Suprapubic skin (tissue), 4 donors: ENCODE measurements around the gene PNLDC1. TPM values are rescaled to one million over a fixed set of nuclear protein-coding genes. Genes with fewer than 3 reads are reported as not detected.
"Not testable (repeated sequence)": the region's sequence is repeated elsewhere in the genome, so short reads cannot be mapped to it uniquely, and the experiment has no call there.

ENCODE experiments used
- DNase-seq, 2 donors: peaks; one replicate each; pipeline ENCODE4 v3.0.0-alpha.2; 2019; ENCODE audit warnings: low spot score in 2 of 2
- H3K27ac ChIP-seq: fragments of 200-600 bp; sonication (generic); one replicate; pipeline ENCODE4 v1.5.1; 2019
- H3K27me3 ChIP-seq: fragments of 200-600 bp; sonication (generic); one replicate; pipeline ENCODE4 v1.5.1; 2019
- H3K36me3 ChIP-seq: fragments of 200-600 bp; sonication (generic); one replicate; pipeline ENCODE4 v1.5.1; 2019
- H3K4me1 ChIP-seq: fragments of 200-600 bp; sonication (generic); one replicate; pipeline ENCODE4 v1.5.1; 2019
- H3K4me3 ChIP-seq: fragments of 200-600 bp; sonication (generic); one replicate; pipeline ENCODE4 v1.5.1; 2019; ENCODE audit warnings: mild to moderate bottlenecking
- H3K9me3 ChIP-seq: fragments of 200-600 bp; sonication (generic); one replicate; pipeline ENCODE4 v1.5.1; 2019
- CTCF ChIP-seq, 2 donors: fragments of 200-600 bp in 1 of 2; fragments of 450-650 bp in 1 of 2; sonication (generic) in 1 of 2; IDR thresholded peaks; one replicate each; pipeline ENCODE4 v1.5.1; 2016 to 2019; ENCODE audit warnings: antibody characterized with exemption in 2 of 2, mild to moderate bottlenecking in 1 of 2, moderate library complexity in 1 of 2
- EP300 ChIP-seq: sonication (generic); formaldehyde crosslinking; IDR thresholded peaks from one replicate; pipeline ENCODE4 v1.6.1; 2017; ENCODE audit warnings: antibody characterized with exemption
- POLR2A ChIP-seq, 2 donors: fragments of 450-650 bp; IDR thresholded peaks; one replicate each; pipeline ENCODE4 v1.6.1; 2017; ENCODE audit warnings: antibody characterized with exemption in 2 of 2, mild to moderate bottlenecking in 2 of 2, moderate library complexity in 2 of 2
- POLR2AphosphoS5 ChIP-seq, 3 donors: sonication (generic); formaldehyde crosslinking; IDR thresholded peaks; one replicate each; pipeline ENCODE4 v1.6.1; 2017; ENCODE audit warnings: antibody characterized with exemption in 3 of 3
- WGBS: methylation state at CpG from one replicate; pipeline ENCODE4 v1.1.5; 2018; 5-methylcytosine and 5-hydroxymethylcytosine counted together
- total RNA-seq, 4 donors: library from RNA; depleted of rRNA; stranded (reverse); fragments of >200 nt; gene quantifications; one replicate each; pipeline ENCODE4 v1.1.0, GENCODE V29; 2016

The PNLDC1 gene
- total RNA-seq, 4 donors from 2014 or later: 1.1 to 4.4 (median 2.9) TPM

- H3K9me3 ChIP-seq: no peaks in the 10 kb centered on the region
- no peak overlapping the region for H3K27ac ChIP-seq
- 79% methylated on average over 5 of the region's 5 CpGs for WGBS
- H3K4me3 ChIP-seq: no peak overlapping the region
- no peak for DNase-seq
- TF ChIP-seq POLR2AphosphoS5 (IDR thresholded peaks at IDR 0.05) (no peak), CTCF (IDR thresholded peaks at IDR 0.05) (no peak), EP300 (no peak), POLR2A (IDR thresholded peaks at IDR 0.05) (no peak)
- peaks cover 3% of the 10 kb centered on the region for H3K4me1 ChIP-seq
- H3K36me3 ChIP-seq: no peaks in the 10 kb centered on the region
- no peaks in the 10 kb centered on the region for H3K27me3 ChIP-seq
These were observed 7.2 kb downstream of the PNLDC1 start for GRCh38 chr6:159807150-159807858.

GRCh38 chr6:159808647-159809046 lies 8.6 kb downstream of the PNLDC1 start:
- Histone ChIP-seq H3K27ac (no peak overlapping the region), H3K9me3 (no peaks in the 10 kb centered on the region), H3K36me3 (no peaks in the 10 kb centered on the region), H3K4me1 (peaks cover 3% of the 10 kb centered on the region), H3K27me3 (no peaks in the 10 kb centered on the region), H3K4me3 (no peak overlapping the region)
- WGBS: 85% methylated on average over 6 of the region's 6 CpGs
- DNase-seq: no peak
- no peak for TF ChIP-seq EP300

- WGBS: 93% methylated on average over 4 of the region's 4 CpGs
- peaks cover 3% of the 10 kb centered on the region for H3K4me1 ChIP-seq
- DNase-seq: no peak
- no peaks in the 10 kb centered on the region for H3K27me3 ChIP-seq
- no peak overlapping the region for H3K27ac ChIP-seq
- no peak overlapping the region for H3K4me3 ChIP-seq
- no peaks in the 10 kb centered on the region for H3K36me3 ChIP-seq
- H3K9me3 ChIP-seq: no peaks in the 10 kb centered on the region
- TF ChIP-seq CTCF (IDR thresholded peaks at IDR 0.05) (no peak), POLR2A (IDR thresholded peaks at IDR 0.05) (no peak), EP300 (no peak), POLR2AphosphoS5 (IDR thresholded peaks at IDR 0.05) (no peak)
These were observed 9.1 kb downstream of the PNLDC1 start for GRCh38 chr6:159809149-159809548.

GRCh38 chr6:159813781-159814180 lies 13.7 kb downstream of the PNLDC1 start:
- Histone ChIP-seq H3K36me3 (no peaks in the 10 kb centered on the region), H3K27ac (no peak overlapping the region), H3K4me3 (no peak overlapping the region), H3K4me1 (no peaks in the 10 kb centered on the region), H3K27me3 (no peaks in the 10 kb centered on the region), H3K9me3 (no peaks in the 10 kb centered on the region)
- TF ChIP-seq POLR2AphosphoS5 (IDR thresholded peaks at IDR 0.05) (no peak), EP300 (no peak), POLR2A (IDR thresholded peaks at IDR 0.05) (no peak), CTCF (IDR thresholded peaks at IDR 0.05) (no peak)
- peak in 1 of 2 donors; percentile 50 for DNase-seq
- 88% methylated on average over 9 of the region's 9 CpGs for WGBS

- Histone ChIP-seq H3K36me3 (no peaks in the 10 kb centered on the region), H3K9me3 (no peaks in the 10 kb centered on the region), H3K4me1 (no peaks in the 10 kb centered on the region), H3K27ac (no peak overlapping the region), H3K4me3 (no peak overlapping the region), H3K27me3 (no peaks in the 10 kb centered on the region)
- WGBS: 78% methylated on average over 6 of the region's 6 CpGs
- DNase-seq: peak in 1 of 2 donors; percentile 50
- TF ChIP-seq CTCF (IDR thresholded peaks at IDR 0.05): no peak
- no peak for TF ChIP-seq EP300
- TF ChIP-seq POLR2A (IDR thresholded peaks at IDR 0.05): no peak
- no peak for TF ChIP-seq POLR2AphosphoS5 (IDR thresholded peaks at IDR 0.05)
These were observed 15.3 kb downstream of the PNLDC1 start for GRCh38 chr6:159815410-159815809.

GRCh38 chr6:159816775-159817174 lies 16.7 kb downstream of the PNLDC1 start:
- peak in 1 of 2 donors; percentile 20 for DNase-seq

More at GRCh38 chr6:159816775-159817174, 16.7 kb downstream of the PNLDC1 start:
- H3K36me3 ChIP-seq, H3K9me3 ChIP-seq, H3K4me1 ChIP-seq, H3K27me3 ChIP-seq, H3K4me3 ChIP-seq, H3K27ac ChIP-seq: not testable (repeated sequence)
- WGBS: 51% methylated on average over 3 of the region's 3 CpGs
